ENCODE measurements around the gene KRTAP5-6.
A peak's percentile ranks its signal among the peaks of the same experiment; 100 is the strongest.

Gene KRTAP5-6

GRCh38 chr11:1744891-1745700 is 48.1 kb downstream of the KRTAP5-6 start:
- WGBS, result 89% methylated on average over 16 of the region's 18 CpGs
- no peak overlapping the region for H3K4me3 ChIP-seq (ENCODE audit: insufficient read depth in 1 of 2, low read depth in 1 of 2, low read length in 2 of 2)
- no peaks in the 10 kb centered on the region for H3K9me3 ChIP-seq (ENCODE audit: control insufficient read depth, low read length)
- no peak overlapping the region for H3K14ac ChIP-seq (ENCODE audit: low read length in 2 of 2)
- no peak overlapping the region for H3K27ac ChIP-seq (ENCODE audit: low read length, poor library complexity, severe bottlenecking)
- no peak overlapping the region for H4K8ac ChIP-seq (ENCODE audit: low read length)
- H3K23ac ChIP-seq (ENCODE audit: low read length in 2 of 2), result no peak overlapping the region
- no peak overlapping the region for H3K18ac ChIP-seq (ENCODE audit: low read depth in 1 of 2, low read length in 2 of 2)
- DNase-seq, result no peak
- H3K4me2 ChIP-seq (ENCODE audit: low read length, poor library complexity, severe bottlenecking), result no peak overlapping the region
- no peak overlapping the region for H2AK5ac ChIP-seq (ENCODE audit: low read length, severe bottlenecking)
- H2BK120ac ChIP-seq (ENCODE audit: low read depth, low read length), result no peak overlapping the region
- H3K27me3 ChIP-seq (ENCODE audit: control insufficient read depth in 1 of 2, insufficient read depth in 1 of 2, low read length in 2 of 2), result peaks cover 3 to 36% of the 10 kb centered on the region in 2 experiments
- H2BK5ac ChIP-seq (ENCODE audit: low read depth, low read length, poor library complexity, severe bottlenecking), result no peak overlapping the region
- no peak overlapping the region for H3K4ac ChIP-seq (ENCODE audit: low read depth in 1 of 2, low read length in 2 of 2)
- H2AFZ ChIP-seq (ENCODE audit: low read depth, low read length), result no peak overlapping the region
- H3K36me3 ChIP-seq (ENCODE audit: control insufficient read depth in 1 of 2, insufficient read depth in 2 of 2, low read depth in 1 of 2, low read length in 2 of 2), result peaks cover 11 to 13% of the 10 kb centered on the region in 2 experiments
- H2BK12ac ChIP-seq (ENCODE audit: low read length in 2 of 2), result no peak overlapping the region
- H3K4me1 ChIP-seq (ENCODE audit: control insufficient read depth, insufficient read depth, low read depth, low read length), result peaks cover 20% of the 10 kb centered on the region
- no peak overlapping the region for H2BK15ac ChIP-seq (ENCODE audit: low read depth, poor library complexity, severe bottlenecking)
- no peaks in the 10 kb centered on the region for H3K79me1 ChIP-seq (replicated peaks; ENCODE audit: low read length, poor library complexity, severe bottlenecking)
- no peak overlapping the region for H3K9ac ChIP-seq (ENCODE audit: low read length)
- H4K91ac ChIP-seq (ENCODE audit: low read length), result no peak overlapping the region

DNA sequence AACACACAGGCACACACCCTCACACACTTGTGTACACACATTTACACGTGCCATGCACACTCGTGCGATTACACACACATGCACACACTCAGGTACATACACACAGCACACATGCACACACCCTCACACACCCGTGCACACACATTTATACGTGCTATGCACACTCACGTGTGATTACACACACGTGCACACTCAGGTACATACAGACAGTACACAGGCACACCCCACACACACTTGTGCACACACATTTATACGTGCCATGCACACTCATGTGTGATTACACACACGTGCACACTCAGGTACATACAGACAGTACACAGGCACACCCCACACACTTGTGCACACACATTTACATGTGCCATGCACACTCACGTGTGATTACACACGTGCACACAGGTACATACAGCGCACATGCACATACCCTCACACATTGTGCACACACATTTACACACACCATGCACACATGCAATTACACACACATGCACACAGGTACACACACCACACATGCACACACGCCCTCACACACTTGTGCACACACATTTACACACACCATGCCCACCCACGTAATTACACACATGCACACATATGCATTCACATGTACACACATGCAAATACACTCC is 48.8 kb downstream of the KRTAP5-6 start:
- Histone ChIP-seq H4K91ac (ENCODE audit: low read length) (peak overlapping the region; percentile 5), H2AK5ac (ENCODE audit: low read length, severe bottlenecking) (no peak overlapping the region), H2BK120ac (ENCODE audit: low read depth, low read length) (no peak overlapping the region), H3K9me3 (ENCODE audit: control insufficient read depth, low read length) (no peaks in the 10 kb centered on the region), H3K36me3 (ENCODE audit: control insufficient read depth in 1 of 2, insufficient read depth in 2 of 2, low read depth in 1 of 2, low read length in 2 of 2) (peaks cover 11 to 15% of the 10 kb centered on the region in 2 experiments), H3K23ac (ENCODE audit: low read length in 2 of 2) (no peak overlapping the region), H2BK12ac (ENCODE audit: low read length in 2 of 2) (no peak overlapping the region), H2BK15ac (ENCODE audit: low read depth, poor library complexity, severe bottlenecking) (no peak overlapping the region), H3K27ac (ENCODE audit: low read length, poor library complexity, severe bottlenecking) (no peak overlapping the region), H3K9ac (ENCODE audit: low read length) (no peak overlapping the region), H3K4me3 (ENCODE audit: insufficient read depth in 1 of 2, low read depth in 1 of 2, low read length in 2 of 2) (no peak overlapping the region), H3K18ac (ENCODE audit: low read depth in 1 of 2, low read length in 2 of 2) (no peak overlapping the region), H3K4me2 (ENCODE audit: low read length, poor library complexity, severe bottlenecking) (no peak overlapping the region), H2BK5ac (ENCODE audit: low read depth, low read length, poor library complexity, severe bottlenecking) (no peak overlapping the region), H3K4ac (ENCODE audit: low read depth in 1 of 2, low read length in 2 of 2) (no peak overlapping the region), H3K4me1 (ENCODE audit: control insufficient read depth, insufficient read depth, low read depth, low read length) (peaks cover 28% of the 10 kb centered on the region), H3K14ac (ENCODE audit: low read length in 2 of 2) (peak overlapping the region in 1 of 2 experiments; percentile 36), H4K8ac (ENCODE audit: low read length) (no peak overlapping the region), H2AFZ (ENCODE audit: low read depth, low read length) (no peak overlapping the region), H3K79me1 (replicated peaks; ENCODE audit: low read length, poor library complexity, severe bottlenecking) (no peaks in the 10 kb centered on the region), H3K27me3 (ENCODE audit: control insufficient read depth in 1 of 2, insufficient read depth in 1 of 2, low read length in 2 of 2) (peaks cover 3 to 29% of the 10 kb centered on the region in 2 experiments)
- DNase-seq, result no peak
- WGBS, result 90% methylated on average over 14 of the region's 14 CpGs

- Histone ChIP-seq H3K4me3 (ENCODE audit: insufficient read depth in 1 of 2, low read depth in 1 of 2, low read length in 2 of 2) (no peak overlapping the region), H2BK5ac (ENCODE audit: low read depth, low read length, poor library complexity, severe bottlenecking) (no peak overlapping the region), H3K36me3 (ENCODE audit: control insufficient read depth in 1 of 2, insufficient read depth in 2 of 2, low read depth in 1 of 2, low read length in 2 of 2) (peaks cover 13 to 21% of the 10 kb centered on the region in 2 experiments), H3K9me3 (ENCODE audit: control insufficient read depth, low read length) (no peaks in the 10 kb centered on the region), H3K27ac (ENCODE audit: low read length, poor library complexity, severe bottlenecking) (no peak overlapping the region), H2BK120ac (ENCODE audit: low read depth, low read length) (no peak overlapping the region), H3K27me3 (ENCODE audit: control insufficient read depth in 1 of 2, insufficient read depth in 1 of 2, low read length in 2 of 2) (peaks cover 3 to 22% of the 10 kb centered on the region in 2 experiments), H3K79me1 (replicated peaks; ENCODE audit: low read length, poor library complexity, severe bottlenecking) (no peaks in the 10 kb centered on the region), H3K18ac (ENCODE audit: low read depth in 1 of 2, low read length in 2 of 2) (no peak overlapping the region), H2BK12ac (ENCODE audit: low read length in 2 of 2) (no peak overlapping the region), H4K8ac (ENCODE audit: low read length) (no peak overlapping the region), H3K9ac (ENCODE audit: low read length) (no peak overlapping the region), H2BK15ac (ENCODE audit: low read depth, poor library complexity, severe bottlenecking) (no peak overlapping the region), H2AK5ac (ENCODE audit: low read length, severe bottlenecking) (no peak overlapping the region), H3K4me1 (ENCODE audit: control insufficient read depth, insufficient read depth, low read depth, low read length) (peaks cover 31% of the 10 kb centered on the region), H3K14ac (ENCODE audit: low read length in 2 of 2) (no peak overlapping the region), H4K91ac (ENCODE audit: low read length) (no peak overlapping the region), H2AFZ (ENCODE audit: low read depth, low read length) (no peak overlapping the region), H3K23ac (ENCODE audit: low read length in 2 of 2) (no peak overlapping the region), H3K4ac (ENCODE audit: low read depth in 1 of 2, low read length in 2 of 2) (no peak overlapping the region), H3K4me2 (ENCODE audit: low read length, poor library complexity, severe bottlenecking) (no peak overlapping the region)
- DNase-seq, result no peak
- WGBS, result 97% methylated on average over 19 of the region's 22 CpGs
Observed at GRCh38 chr11:1746511-1746931, 49.5 kb downstream of the KRTAP5-6 start.

DNA sequence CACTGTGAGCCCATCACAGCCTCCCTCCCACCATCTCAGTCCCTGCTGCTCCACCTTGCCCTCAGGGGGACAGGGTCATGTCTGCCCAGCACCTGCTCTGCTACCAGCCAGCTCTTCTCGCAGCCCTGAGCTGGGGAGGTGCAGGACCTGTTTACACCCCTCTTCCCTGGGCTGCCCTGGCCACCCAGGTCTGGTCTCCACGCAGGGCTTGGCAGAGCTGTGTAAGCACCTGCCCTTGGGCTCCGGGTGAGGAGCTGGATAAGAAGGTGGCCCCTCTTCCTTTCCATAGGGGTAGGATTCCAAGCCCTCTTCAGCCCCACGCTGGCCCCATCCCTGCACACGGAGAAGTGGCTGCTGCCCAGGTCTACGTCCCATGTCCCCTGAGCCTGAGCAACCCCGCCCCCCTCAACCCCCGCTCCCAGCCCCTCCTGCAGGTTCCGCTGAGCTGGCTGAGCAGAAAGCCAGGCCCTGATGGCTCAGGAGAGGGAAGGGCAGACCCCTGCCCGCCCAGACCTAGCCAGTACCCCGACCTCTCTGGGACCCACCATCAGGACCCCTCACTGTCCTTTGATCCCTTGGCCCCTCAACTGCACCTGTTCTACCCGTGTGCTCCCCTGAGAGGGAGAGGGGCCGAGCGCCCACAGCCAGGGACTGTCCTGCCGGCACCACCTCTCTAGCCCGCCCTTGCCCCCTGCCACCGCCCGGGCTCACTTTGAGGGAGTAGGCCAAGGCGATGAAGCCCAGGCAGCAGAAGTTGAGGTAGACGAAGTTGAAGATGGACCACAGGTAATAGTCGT is 50.2 kb downstream of the KRTAP5-6 start:
- H2BK5ac ChIP-seq (ENCODE audit: low read depth, low read length, poor library complexity, severe bottlenecking), result no peak overlapping the region
- DNase-seq, result no peak
- no peak overlapping the region for H3K4ac ChIP-seq (ENCODE audit: low read depth in 1 of 2, low read length in 2 of 2)
- no peak overlapping the region for H3K18ac ChIP-seq (ENCODE audit: low read depth in 1 of 2, low read length in 2 of 2)
- no peak overlapping the region for H2AK5ac ChIP-seq (ENCODE audit: low read length, severe bottlenecking)
- no peak overlapping the region for H4K8ac ChIP-seq (ENCODE audit: low read length)
- no peak overlapping the region for H2BK120ac ChIP-seq (ENCODE audit: low read depth, low read length)
- no peak overlapping the region for H4K91ac ChIP-seq (ENCODE audit: low read length)
- no peaks in the 10 kb centered on the region for H3K9me3 ChIP-seq (ENCODE audit: control insufficient read depth, low read length)
- H2BK12ac ChIP-seq (ENCODE audit: low read length in 2 of 2), result no peak overlapping the region
- no peak overlapping the region for H3K14ac ChIP-seq (ENCODE audit: low read length in 2 of 2)
- peaks cover 19 to 28% of the 10 kb centered on the region in 2 experiments for H3K36me3 ChIP-seq (ENCODE audit: control insufficient read depth in 1 of 2, insufficient read depth in 2 of 2, low read depth in 1 of 2, low read length in 2 of 2)
- no peak overlapping the region for H3K27ac ChIP-seq (ENCODE audit: low read length, poor library complexity, severe bottlenecking)
- no peak overlapping the region for H3K9ac ChIP-seq (ENCODE audit: low read length)
- 83% methylated on average over 21 of the region's 21 CpGs for WGBS
- peak overlapping the region in 1 of 2 experiments; percentile 76 for H3K4me3 ChIP-seq (ENCODE audit: insufficient read depth in 1 of 2, low read depth in 1 of 2, low read length in 2 of 2)
- no peaks in the 10 kb centered on the region for H3K79me1 ChIP-seq (replicated peaks; ENCODE audit: low read length, poor library complexity, severe bottlenecking)
- H3K27me3 ChIP-seq (ENCODE audit: control insufficient read depth in 1 of 2, insufficient read depth in 1 of 2, low read length in 2 of 2), result peaks cover 3 to 16% of the 10 kb centered on the region in 2 experiments
- H2AFZ ChIP-seq (ENCODE audit: low read depth, low read length), result no peak overlapping the region
- H3K23ac ChIP-seq (ENCODE audit: low read length in 2 of 2), result no peak overlapping the region
- no peak overlapping the region for H3K4me2 ChIP-seq (ENCODE audit: low read length, poor library complexity, severe bottlenecking)
- peaks cover 31% of the 10 kb centered on the region for H3K4me1 ChIP-seq (ENCODE audit: control insufficient read depth, insufficient read depth, low read depth, low read length)
- no peak overlapping the region for H2BK15ac ChIP-seq (ENCODE audit: low read depth, poor library complexity, severe bottlenecking)
